CD8-positive, alpha-beta memory T cell (primary cell): Measurements from ENCODE around the gene RASGRP4. TPM values are rescaled to one million over a fixed set of nuclear protein-coding genes. Genes with fewer than 3 reads are reported as not detected.

Experiments
- CTCF ChIA-PET: fragments of 350-600 bp; sonication (Branson Sonifier 250); formaldehyde crosslinking; loops from one replicate; lab custom pipeline; 2021; ENCODE audit warnings: antibody characterized with exemption; lab: Charles Lee
- POLR2A ChIA-PET: fragments of 350-600 bp; sonication (Branson Sonifier 250); formaldehyde crosslinking; loops from one replicate; lab custom pipeline; 2021; ENCODE audit warnings: antibody characterized with exemption; lab: Charles Lee
- DNase-seq, 5 donors: peaks; one replicate each; pipeline versions ENCODE4 v3.0.0 to v3.0.0-alpha.2; 2020 to 2022; ENCODE audit warnings: mixed read lengths in 1 of 5
- H3K27ac ChIP-seq: one replicate; pipeline ENCODE4 v1.7.0; 2013; ENCODE audit warnings: low read depth, mild to moderate bottlenecking, low read length, moderate library complexity
- H3K27me3 ChIP-seq: 2 replicates; pipeline ENCODE4 v1.7.0; 2013; ENCODE audit warnings: low read length, mild to moderate bottlenecking; ENCODE audit not compliant: insufficient read depth, poor library complexity, severe bottlenecking
- H3K36me3 ChIP-seq: 2 replicates; pipeline ENCODE4 v1.7.0; 2013; ENCODE audit warnings: mild to moderate bottlenecking, low read length, moderate library complexity; ENCODE audit not compliant: insufficient read depth
- H3K4me1 ChIP-seq: 2 replicates; pipeline ENCODE4 v1.7.0; 2013; ENCODE audit warnings: mild to moderate bottlenecking, low read length, moderate library complexity; ENCODE audit not compliant: insufficient read depth
- H3K4me3 ChIP-seq: 2 replicates; pipeline ENCODE4 v1.7.0; 2013; ENCODE audit warnings: mild to moderate bottlenecking, low read length
- H3K9me3 ChIP-seq: 2 replicates; pipeline ENCODE4 v1.7.0; 2013; ENCODE audit warnings: mild to moderate bottlenecking, low read length
- H3K27ac Mint-ChIP-seq, 8 donors: one replicate each; pipeline ENCODE4 v1.8.0; 2020 to 2021; ENCODE audit warnings: mixed read lengths in 8 of 8, mild to moderate bottlenecking in 6 of 8, inconsistent platforms in 3 of 8, moderate library complexity in 3 of 8
- H3K27me3 Mint-ChIP-seq, 2 donors: one replicate each; pipeline ENCODE4 v1.8.0; 2020 to 2021; ENCODE audit warnings: mixed read lengths in 2 of 2, mild to moderate bottlenecking in 1 of 2, moderate library complexity in 1 of 2
- H3K36me3 Mint-ChIP-seq, 3 donors: one replicate each; pipeline ENCODE4 v1.8.0; 2020 to 2021; ENCODE audit warnings: mixed read lengths in 3 of 3, inconsistent platforms in 1 of 3, mild to moderate bottlenecking in 1 of 3
- H3K4me1 Mint-ChIP-seq, 3 donors: one replicate each; pipeline ENCODE4 v1.8.0; 2020 to 2021; ENCODE audit warnings: mixed read lengths in 3 of 3, inconsistent platforms in 1 of 3, mild to moderate bottlenecking in 1 of 3
- H3K4me3 Mint-ChIP-seq, 7 donors: one replicate each; pipeline ENCODE4 v1.8.0; 2020 to 2021; ENCODE audit warnings: mixed read lengths in 7 of 7, mild to moderate bottlenecking in 6 of 7, moderate library complexity in 4 of 7, inconsistent platforms in 2 of 7
- H3K9me3 Mint-ChIP-seq, 5 donors: one replicate each; pipeline ENCODE4 v1.8.0; 2020 to 2022; ENCODE audit warnings: mixed read lengths in 5 of 5, mild to moderate bottlenecking in 3 of 5, moderate library complexity in 2 of 5, inconsistent platforms in 1 of 5
- polyA plus RNA-seq: library from polyadenylated mRNA; unstranded; fragments of 300-500 nt; fragmentation: Illumina TruSeq; gene quantifications from one replicate; pipeline ENCODE4 v1.2.3, GENCODE V29; 2021
- total RNA-seq, 2 experiments: library from RNA; stranded (reverse); gene quantifications; one replicate each; pipeline ENCODE4 v1.2.3, GENCODE V29; 2021

The RASGRP4 gene
- total and polyA plus RNA-seq, 3 experiments from 2014 or later = 1.8 to 2.0 TPM; not detected in 1

GRCh38 chr19:38452430-38453366 is 26.7 kb upstream of the RASGRP4 start:
- H3K36me3 Mint-ChIP-seq = peaks cover 0 to 3% (median 0%) of the 10 kb centered on the region in 3 donors
- ChIA-PET CTCF (no interaction called here), POLR2A (no interaction called here)
- no peak overlapping the region for H3K4me3 Mint-ChIP-seq
- no peak overlapping the region for H3K4me3 ChIP-seq
- no peaks in the 10 kb centered on the region for H3K4me1 ChIP-seq
- no peak overlapping the region for H3K27ac Mint-ChIP-seq
- peaks cover 3 to 9% of the 10 kb centered on the region in 2 donors for H3K27me3 Mint-ChIP-seq
- H3K9me3 Mint-ChIP-seq = no peaks in the 10 kb centered on the region
- no peak for DNase-seq
- H3K27me3 ChIP-seq = no peaks in the 10 kb centered on the region
- H3K9me3 ChIP-seq = no peaks in the 10 kb centered on the region
- H3K4me1 Mint-ChIP-seq = no peaks in the 10 kb centered on the region
- H3K27ac ChIP-seq = peak overlapping the region; percentile 57
- H3K36me3 ChIP-seq = no peaks in the 10 kb centered on the region

DNA sequence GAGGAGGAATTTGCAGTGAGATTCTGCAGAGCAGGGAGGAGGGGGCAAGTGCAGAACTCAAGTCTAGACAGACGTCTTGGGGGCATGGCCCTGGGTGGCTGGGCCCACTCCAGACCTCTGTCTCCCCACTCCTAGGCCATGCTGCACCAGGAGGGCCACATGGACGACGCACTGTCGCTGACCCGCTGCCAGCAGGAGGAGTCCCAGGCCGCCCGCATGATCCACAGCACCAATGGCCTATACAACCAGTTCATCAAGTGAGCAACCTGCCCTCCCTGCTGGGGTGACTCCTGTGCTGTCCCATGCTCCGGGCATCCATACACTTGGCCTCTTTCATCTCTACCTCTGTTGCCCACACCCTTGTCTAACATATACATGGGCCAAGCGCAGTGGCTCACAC is 25.6 kb upstream of the RASGRP4 start:
- H3K36me3 ChIP-seq = no peaks in the 10 kb centered on the region
- ChIA-PET CTCF (no interaction called here), POLR2A (interaction anchor here (0.6 kb wide), 1 partner anchor 400 kb away, joined by 3 read pairs; no protein-coding TSS in a partner anchor)
- peaks cover 3 to 13% of the 10 kb centered on the region in 2 donors for H3K27me3 Mint-ChIP-seq
- DNase-seq = no peak
- no peak overlapping the region for H3K4me3 ChIP-seq
- H3K4me1 ChIP-seq = no peaks in the 10 kb centered on the region
- H3K4me3 Mint-ChIP-seq = no peak overlapping the region
- H3K27me3 ChIP-seq = no peaks in the 10 kb centered on the region
- H3K36me3 Mint-ChIP-seq = peaks cover 0 to 3% (median 0%) of the 10 kb centered on the region in 3 donors
- H3K27ac ChIP-seq = no peak overlapping the region
- no peaks in the 10 kb centered on the region for H3K9me3 ChIP-seq
- no peaks in the 10 kb centered on the region for H3K4me1 Mint-ChIP-seq
- H3K9me3 Mint-ChIP-seq = no peaks in the 10 kb centered on the region
- peak overlapping the region in 1 of 8 donors; percentile 21 for H3K27ac Mint-ChIP-seq

DNA sequence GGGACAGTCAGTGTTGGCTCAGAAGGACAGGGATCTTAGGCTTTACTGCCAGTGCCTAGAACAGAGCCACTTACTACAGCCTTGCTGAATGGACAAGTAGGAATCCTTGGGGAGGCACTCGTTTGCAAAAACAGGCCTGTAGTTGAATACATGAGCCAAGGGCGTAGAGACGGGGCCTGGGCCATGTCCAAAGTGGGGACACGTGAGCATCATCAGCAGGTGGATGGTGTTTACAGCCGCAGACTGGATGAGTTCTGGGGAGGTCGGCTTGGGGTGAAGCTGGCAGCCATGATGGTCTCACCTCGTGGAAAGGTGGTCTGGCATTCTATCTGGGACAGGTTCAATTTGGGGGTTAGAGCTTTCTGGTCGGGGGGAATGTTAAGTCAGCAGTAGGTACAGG is 25.0 kb upstream of the RASGRP4 start:
- ChIA-PET POLR2A (no interaction called here), CTCF (interaction anchor here (1.0 kb wide), 1 partner anchor 525 kb away, joined by 3 read pairs; no protein-coding TSS in a partner anchor)
- DNase-seq = no peak
- H3K9me3 ChIP-seq = no peaks in the 10 kb centered on the region
- H3K4me1 ChIP-seq = no peaks in the 10 kb centered on the region
- H3K27ac ChIP-seq = no peak overlapping the region
- no peaks in the 10 kb centered on the region for H3K9me3 Mint-ChIP-seq
- H3K36me3 ChIP-seq = no peaks in the 10 kb centered on the region
- H3K27me3 ChIP-seq = no peaks in the 10 kb centered on the region
- no peak overlapping the region for H3K4me3 ChIP-seq
- H3K27me3 Mint-ChIP-seq = peaks cover 3 to 13% of the 10 kb centered on the region in 2 donors
- no peak overlapping the region for H3K27ac Mint-ChIP-seq
- H3K4me3 Mint-ChIP-seq = no peak overlapping the region
- H3K4me1 Mint-ChIP-seq = no peaks in the 10 kb centered on the region
- H3K36me3 Mint-ChIP-seq = peaks cover 0 to 3% (median 0%) of the 10 kb centered on the region in 3 donors

DNA sequence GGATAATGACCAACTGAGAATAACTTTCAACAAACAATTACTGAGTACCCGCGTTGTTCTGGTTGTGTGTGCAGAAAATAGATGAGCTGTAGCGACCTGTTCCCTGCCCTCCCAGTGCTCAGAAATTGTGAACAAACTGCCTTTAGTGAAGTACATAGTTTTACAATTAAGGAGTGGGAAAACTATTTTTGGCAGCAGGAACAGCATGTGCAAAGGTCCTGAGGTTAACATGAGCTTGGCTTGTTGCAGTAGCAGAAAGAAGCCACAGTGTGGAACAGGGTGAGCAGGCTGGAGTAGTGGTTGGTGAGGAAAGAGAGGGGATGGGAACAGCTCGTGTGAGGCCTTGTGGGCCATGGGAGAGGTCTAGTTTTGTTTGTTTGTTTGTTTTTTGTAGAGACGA is 23.5 kb upstream of the RASGRP4 start:
- H3K27ac Mint-ChIP-seq = no peak overlapping the region
- Histone ChIP-seq H3K4me1 (no peaks in the 10 kb centered on the region), H3K36me3 (no peaks in the 10 kb centered on the region), H3K27ac (no peak overlapping the region), H3K4me3 (no peak overlapping the region), H3K9me3 (no peaks in the 10 kb centered on the region), H3K27me3 (no peaks in the 10 kb centered on the region)
- CTCF ChIA-PET = no interaction called here
- no peak for DNase-seq
- peaks cover 0 to 3% (median 0%) of the 10 kb centered on the region in 3 donors for H3K36me3 Mint-ChIP-seq
- POLR2A ChIA-PET = no interaction called here
- no peaks in the 10 kb centered on the region for H3K9me3 Mint-ChIP-seq
- no peaks in the 10 kb centered on the region for H3K4me1 Mint-ChIP-seq
- H3K4me3 Mint-ChIP-seq = no peak overlapping the region
- H3K27me3 Mint-ChIP-seq = peaks cover 9 to 14% of the 10 kb centered on the region in 2 donors

- no peak for DNase-seq
- ChIA-PET CTCF (no interaction called here), POLR2A (no interaction called here)
- Mint-ChIP-seq H3K9me3 (no peaks in the 10 kb centered on the region), H3K36me3 (peaks cover 0 to 3% (median 0%) of the 10 kb centered on the region in 3 donors), H3K27ac (no peak overlapping the region), H3K4me1 (no peaks in the 10 kb centered on the region), H3K4me3 (no peak overlapping the region), H3K27me3 (peaks cover 16 to 18% of the 10 kb centered on the region in 2 donors)
- H3K9me3 ChIP-seq = no peaks in the 10 kb centered on the region
- no peaks in the 10 kb centered on the region for H3K4me1 ChIP-seq
- no peak overlapping the region for H3K27ac ChIP-seq
- no peaks in the 10 kb centered on the region for H3K36me3 ChIP-seq
- no peaks in the 10 kb centered on the region for H3K27me3 ChIP-seq
- no peak overlapping the region for H3K4me3 ChIP-seq
Measured at GRCh38 chr19:38448225-38448624, 22.2 kb upstream of the RASGRP4 start.

DNA sequence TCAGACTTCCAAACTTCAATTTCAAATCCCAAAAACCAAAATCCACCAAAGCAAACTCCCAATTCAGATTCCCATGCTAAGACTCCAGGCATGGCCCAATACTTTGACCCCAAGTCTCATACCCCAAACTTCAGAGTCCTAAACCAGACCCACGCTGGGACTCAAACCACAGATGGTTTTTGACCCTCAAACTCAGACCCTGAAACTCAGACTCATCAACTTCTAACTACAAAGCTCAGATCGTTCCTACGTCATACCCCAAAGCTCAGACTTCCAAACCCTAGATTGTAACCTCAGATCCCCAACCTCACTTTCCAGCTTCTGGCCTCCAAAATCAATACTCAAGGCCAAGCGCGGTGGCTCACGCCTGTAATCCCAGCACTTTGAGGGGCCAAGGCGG is 19.3 kb upstream of the RASGRP4 start:
- Mint-ChIP-seq H3K9me3 (no peaks in the 10 kb centered on the region), H3K4me1 (no peaks in the 10 kb centered on the region), H3K27ac (no peak overlapping the region), H3K4me3 (no peak overlapping the region), H3K36me3 (peaks cover 0 to 3% (median 0%) of the 10 kb centered on the region in 3 donors), H3K27me3 (peaks cover 18 to 30% of the 10 kb centered on the region in 2 donors)
- Histone ChIP-seq H3K4me1 (no peaks in the 10 kb centered on the region), H3K27me3 (no peaks in the 10 kb centered on the region), H3K36me3 (no peaks in the 10 kb centered on the region), H3K9me3 (no peaks in the 10 kb centered on the region), H3K4me3 (no peak overlapping the region), H3K27ac (no peak overlapping the region)
- DNase-seq = no peak
- ChIA-PET POLR2A (no interaction called here), CTCF (no interaction called here)

- H3K27ac Mint-ChIP-seq = no peak overlapping the region
- peaks cover 14 to 32% of the 10 kb centered on the region in 2 donors for H3K27me3 Mint-ChIP-seq
- Histone ChIP-seq H3K4me1 (no peaks in the 10 kb centered on the region), H3K36me3 (no peaks in the 10 kb centered on the region), H3K9me3 (no peaks in the 10 kb centered on the region), H3K27ac (no peak overlapping the region), H3K27me3 (no peaks in the 10 kb centered on the region), H3K4me3 (no peak overlapping the region)
- ChIA-PET CTCF (no interaction called here), POLR2A (no interaction called here)
- H3K4me3 Mint-ChIP-seq = no peak overlapping the region
- DNase-seq = no peak
- no peaks in the 10 kb centered on the region for H3K36me3 Mint-ChIP-seq
- H3K4me1 Mint-ChIP-seq = no peaks in the 10 kb centered on the region
- no peaks in the 10 kb centered on the region for H3K9me3 Mint-ChIP-seq
Measured at GRCh38 chr19:38444026-38444425, 18.0 kb upstream of the RASGRP4 start.

DNA sequence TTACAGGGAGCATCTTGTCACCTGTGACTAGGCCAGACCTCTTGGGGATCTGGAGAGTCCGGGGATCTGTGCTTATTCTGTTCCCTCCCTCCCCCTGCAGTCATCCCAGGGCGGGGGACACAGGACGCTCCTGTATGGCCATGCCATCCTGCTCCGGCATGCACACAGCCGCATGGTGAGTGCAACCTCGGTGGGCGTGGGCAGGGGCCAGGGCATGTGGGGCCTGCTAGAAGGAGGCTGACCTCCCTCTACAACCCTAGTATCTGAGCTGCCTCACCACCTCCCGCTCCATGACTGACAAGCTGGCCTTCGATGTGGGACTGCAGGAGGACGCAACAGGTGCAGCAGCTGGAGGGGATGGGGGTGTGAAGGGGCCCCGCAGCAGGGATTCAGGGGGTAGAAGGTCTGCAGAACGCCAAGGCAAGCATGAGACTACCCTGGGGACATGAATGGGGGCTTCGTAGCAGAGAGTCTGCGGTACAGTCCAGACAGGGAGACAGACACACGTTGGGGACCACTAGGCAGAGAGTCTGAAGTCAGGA is 17.5 kb upstream of the RASGRP4 start:
- Mint-ChIP-seq H3K4me3 (no peak overlapping the region), H3K27me3 (peaks cover 14 to 32% of the 10 kb centered on the region in 2 donors), H3K4me1 (no peaks in the 10 kb centered on the region), H3K27ac (no peak overlapping the region), H3K9me3 (no peaks in the 10 kb centered on the region), H3K36me3 (no peaks in the 10 kb centered on the region)
- DNase-seq = no peak
- ChIA-PET POLR2A (no interaction called here), CTCF (no interaction called here)
- no peaks in the 10 kb centered on the region for H3K4me1 ChIP-seq
- no peak overlapping the region for H3K27ac ChIP-seq
- no peaks in the 10 kb centered on the region for H3K36me3 ChIP-seq
- H3K27me3 ChIP-seq = no peaks in the 10 kb centered on the region
- no peaks in the 10 kb centered on the region for H3K9me3 ChIP-seq
- no peak overlapping the region for H3K4me3 ChIP-seq
